Heart left ventricle (tissue), 13 donors: ENCODE results near the gene NOC2L.

ENCODE experiments used
- CTCF ChIP-seq, 12 donors: fragments of 200-600 bp; sonication (generic) in 4 of 12; IDR thresholded peaks; one replicate each; pipeline versions ENCODE4 v1.5.0 to v1.8.0; 2018 to 2022; ENCODE audit warnings: antibody characterized with exemption in 12 of 12, mild to moderate bottlenecking in 5 of 12
- POLR2A ChIP-seq, 2 donors: fragments of 450-650 bp; IDR thresholded peaks; one replicate each; pipeline ENCODE4 v1.6.1; 2017; ENCODE audit warnings: antibody characterized with exemption in 2 of 2, mild to moderate bottlenecking in 2 of 2, moderate library complexity in 2 of 2
- donor health status: ischemic (EF 13 %, LVEDD 7.1; RV severe dilation, severe dysfunction).
- donor health status: DM: no; HTN: yes; CAD: no.
- donor health status: DM: no; HTN: no; CAD: no.
- donor health status: ischemic (EF 25% LVEDD 6.9; RV normal size, moderate dysfunction).
- donor health status: ischemic (EF 25% LVEDD 5.7; RV mildly dilated, moderate dysfunction).
- donor health status: ischemic (EF 35%, LVEDD 5.7; RV mildly dilated, moderate dysfunction).
- donor health status: nonischemic (EF 11% LVEDD 7.7; RV severe dilation, severe dysfunction).
- donor health status: DM: yes; HTN: yes; CAD: no.
- donor health status: PGD.
- donor health status: ischemic (EF 29% LVEDD 5.4; RV normal size, mild dysfunction).
- donor health status: nonischemic (EF 23%, LVEDD 6.1; RV moderate dilation, normal function).

DNA sequence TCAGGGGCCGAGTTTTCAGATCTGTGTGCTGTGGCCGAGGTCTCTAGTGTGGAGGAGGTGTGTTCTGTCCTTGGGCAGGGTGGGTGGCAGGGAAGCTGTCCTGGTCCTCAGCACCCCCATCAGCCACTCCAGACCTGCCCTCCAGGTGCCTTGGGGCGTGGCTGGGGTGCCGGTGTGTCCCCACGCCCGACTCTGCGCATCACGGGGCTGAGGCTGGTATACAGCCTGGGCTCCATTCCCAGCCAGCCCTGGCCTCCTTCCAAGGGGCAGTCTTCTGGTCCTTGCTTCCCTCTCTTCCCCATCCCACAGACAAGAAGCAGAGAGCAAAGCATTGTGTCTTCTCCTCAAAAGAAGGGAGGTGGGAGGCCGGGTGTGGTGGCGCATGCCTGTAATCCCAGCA is 31.3 kb downstream of the NOC2L start:
- no peak for TF ChIP-seq CTCF (IDR thresholded peaks at IDR 0.05)
- no peak for TF ChIP-seq POLR2A (IDR thresholded peaks at IDR 0.05)
